ENCODE data around the gene ZAP70. TPM values are rescaled to one million over a fixed set of nuclear protein-coding genes. Genes with fewer than 3 reads are reported as not detected.

ZAP70 gene
- total and polyA plus RNA-seq, 2 of the 13 experiments (the other 11 are each of a cell fraction or from before 2014, with no cell fraction given): 0.51 to 4.0 TPM

GRCh38 chr2:97740590-97741182, 27.3 kb downstream of the ZAP70 start (continued):
- TF ChIP-seq, protein P1, sequence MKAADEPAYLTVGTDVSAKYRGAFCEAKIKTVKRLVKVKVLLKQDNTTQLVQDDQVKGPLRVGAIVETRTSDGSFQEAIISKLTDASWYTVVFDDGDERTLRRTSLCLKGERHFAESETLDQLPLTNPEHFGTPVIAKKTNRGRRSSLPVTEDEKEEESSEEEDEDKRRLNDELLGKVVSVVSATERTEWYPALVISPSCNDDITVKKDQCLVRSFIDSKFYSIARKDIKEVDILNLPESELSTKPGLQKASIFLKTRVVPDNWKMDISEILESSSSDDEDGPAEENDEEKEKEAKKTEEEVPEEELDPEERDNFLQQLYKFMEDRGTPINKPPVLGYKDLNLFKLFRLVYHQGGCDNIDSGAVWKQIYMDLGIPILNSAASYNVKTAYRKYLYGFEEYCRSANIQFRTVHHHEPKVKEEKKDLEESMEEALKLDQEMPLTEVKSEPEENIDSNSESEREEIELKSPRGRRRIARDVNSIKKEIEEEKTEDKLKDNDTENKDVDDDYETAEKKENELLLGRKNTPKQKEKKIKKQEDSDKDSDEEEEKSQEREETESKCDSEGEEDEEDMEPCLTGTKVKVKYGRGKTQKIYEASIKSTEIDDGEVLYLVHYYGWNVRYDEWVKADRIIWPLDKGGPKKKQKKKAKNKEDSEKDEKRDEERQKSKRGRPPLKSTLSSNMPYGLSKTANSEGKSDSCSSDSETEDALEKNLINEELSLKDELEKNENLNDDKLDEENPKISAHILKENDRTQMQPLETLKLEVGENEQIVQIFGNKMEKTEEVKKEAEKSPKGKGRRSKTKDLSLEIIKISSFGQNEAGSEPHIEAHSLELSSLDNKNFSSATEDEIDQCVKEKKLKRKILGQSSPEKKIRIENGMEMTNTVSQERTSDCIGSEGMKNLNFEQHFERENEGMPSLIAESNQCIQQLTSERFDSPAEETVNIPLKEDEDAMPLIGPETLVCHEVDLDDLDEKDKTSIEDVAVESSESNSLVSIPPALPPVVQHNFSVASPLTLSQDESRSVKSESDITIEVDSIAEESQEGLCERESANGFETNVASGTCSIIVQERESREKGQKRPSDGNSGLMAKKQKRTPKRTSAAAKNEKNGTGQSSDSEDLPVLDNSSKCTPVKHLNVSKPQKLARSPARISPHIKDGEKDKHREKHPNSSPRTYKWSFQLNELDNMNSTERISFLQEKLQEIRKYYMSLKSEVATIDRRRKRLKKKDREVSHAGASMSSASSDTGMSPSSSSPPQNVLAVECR (CRISPR knock-in tag; IDR thresholded peaks at IDR 0.05; ENCODE audit: borderline replicate concordance): 0 out of 2 replicates have a peak, but pooled peaks have one; percentile 24
- no peak for TF ChIP-seq ISL2 (CRISPR knock-in tag; IDR thresholded peaks at IDR 0.05)
- peak; percentile 93 for TF ChIP-seq XRCC5 (optimal IDR thresholded peaks at IDR 0.05; ENCODE audit: low read length)
- TF ChIP-seq ZNF124 (CRISPR knock-in tag; IDR thresholded peaks at IDR 0.05): no peak
- peak; percentile 95 for TF ChIP-seq CTCF (CRISPR knock-in tag; IDR thresholded peaks at IDR 0.05)
- TF ChIP-seq ZSCAN22 (CRISPR knock-in tag; IDR thresholded peaks at IDR 0.05): no peak
- TF ChIP-seq HNRNPL (IDR thresholded peaks at IDR 0.05; ENCODE audit: low read depth, low read length): no peak
- peak; percentile 51 for TF ChIP-seq ZFX (CRISPR knock-in tag; IDR thresholded peaks at IDR 0.05; ENCODE audit: low read depth)
- TF ChIP-seq ZNF432 (CRISPR knock-in tag; IDR thresholded peaks at IDR 0.05; ENCODE audit: borderline replicate concordance): no peak
- no peak for TF ChIP-seq FOSL1 (CRISPR knock-in tag; IDR thresholded peaks at IDR 0.05; ENCODE audit: borderline replicate concordance)
- no peak for TF ChIP-seq ZNF776 (CRISPR knock-in tag; IDR thresholded peaks at IDR 0.05)
- no peak for TF ChIP-seq EHMT2 (IDR thresholded peaks at IDR 0.05; ENCODE audit: borderline replicate concordance, low read depth, low read length)
- TF ChIP-seq, protein P2, sequence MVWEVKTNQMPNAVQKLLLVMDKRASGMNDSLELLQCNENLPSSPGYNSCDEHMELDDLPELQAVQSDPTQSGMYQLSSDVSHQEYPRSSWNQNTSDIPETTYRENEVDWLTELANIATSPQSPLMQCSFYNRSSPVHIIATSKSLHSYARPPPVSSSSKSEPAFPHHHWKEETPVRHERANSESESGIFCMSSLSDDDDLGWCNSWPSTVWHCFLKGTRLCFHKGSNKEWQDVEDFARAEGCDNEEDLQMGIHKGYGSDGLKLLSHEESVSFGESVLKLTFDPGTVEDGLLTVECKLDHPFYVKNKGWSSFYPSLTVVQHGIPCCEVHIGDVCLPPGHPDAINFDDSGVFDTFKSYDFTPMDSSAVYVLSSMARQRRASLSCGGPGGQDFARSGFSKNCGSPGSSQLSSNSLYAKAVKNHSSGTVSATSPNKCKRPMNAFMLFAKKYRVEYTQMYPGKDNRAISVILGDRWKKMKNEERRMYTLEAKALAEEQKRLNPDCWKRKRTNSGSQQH (CRISPR knock-in tag; IDR thresholded peaks at IDR 0.05; ENCODE audit: low read depth): no peak
- TF ChIP-seq ZMYM4 (CRISPR knock-in tag; IDR thresholded peaks at IDR 0.05): peak; percentile 78
- TF ChIP-seq CENPBD1 (CRISPR knock-in tag; IDR thresholded peaks at IDR 0.05; ENCODE audit: borderline replicate concordance, low read depth): no peak
- TF ChIP-seq ATF4 (CRISPR knock-in tag; IDR thresholded peaks at IDR 0.05): no peak
